ENCODE data around the gene MYO1A.

MYO1A gene

DNA sequence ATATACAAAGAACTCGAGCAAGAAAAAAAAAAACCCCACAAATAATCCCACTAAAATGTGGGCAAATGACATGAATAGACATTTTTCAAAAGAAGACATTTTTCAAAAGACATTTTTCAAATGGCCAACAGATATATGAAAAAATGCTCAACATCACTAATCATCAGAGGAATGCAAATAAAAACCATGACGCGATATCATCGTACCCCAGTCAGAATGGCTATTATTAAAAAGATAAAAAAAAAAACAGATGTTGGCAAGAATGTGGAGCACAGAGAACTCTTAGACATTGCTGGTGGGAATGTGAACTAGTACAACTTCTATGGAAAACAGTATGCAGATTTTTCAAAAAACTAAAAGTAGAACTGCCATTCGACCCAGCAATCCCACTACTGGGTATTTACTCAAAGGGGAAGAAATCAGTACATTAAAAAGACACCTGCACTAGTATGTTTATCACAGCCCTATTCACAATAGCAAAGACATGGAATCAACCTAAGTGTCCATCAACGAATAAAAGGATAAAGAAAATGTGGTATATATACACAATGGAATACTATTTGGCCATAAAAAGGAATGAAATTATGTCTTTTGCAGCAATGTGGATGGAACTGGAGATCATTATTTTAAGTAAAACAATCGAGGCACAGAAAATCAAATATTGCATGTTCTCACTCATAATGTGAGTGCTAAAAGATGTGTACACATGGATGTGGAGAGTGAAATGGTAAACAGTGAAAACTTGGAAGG, 59.9 kb downstream of the MYO1A start:
- H3K4me2 ChIP-seq (ENCODE audit: insufficient read depth, low read length, poor library complexity, severe bottlenecking), result no peak overlapping the region
- no peaks in the 10 kb centered on the region for H3K4me1 ChIP-seq (ENCODE audit: control insufficient read depth in 2 of 2, insufficient read depth in 1 of 2, low read depth in 1 of 2, low read length in 2 of 2)
- no peak overlapping the region for H4K91ac ChIP-seq (ENCODE audit: low read depth, low read length, poor library complexity)
- no peak overlapping the region for H3K23ac ChIP-seq (ENCODE audit: low read depth, low read length, poor library complexity)
- H3K27me3 ChIP-seq (ENCODE audit: control insufficient read depth in 3 of 3, insufficient read depth in 3 of 3, low read depth in 1 of 3, low read length in 3 of 3), result no peaks in the 10 kb centered on the region
- H3K9ac ChIP-seq (ENCODE audit: low read depth, low read length, poor library complexity), result no peak overlapping the region
- H3K4me3 ChIP-seq (ENCODE audit: low read length in 2 of 2), result no peak overlapping the region
- no CpG with 5 or more reads among the region's 7 CpGs for WGBS, 2 donors (ENCODE audit: extremely low coverage in 2 of 2, insufficient read length in 2 of 2, insufficient replicate concordance in 1 of 2)
- H2AK5ac ChIP-seq (ENCODE audit: low read depth, low read length), result no peak overlapping the region
- no peak overlapping the region for H4K8ac ChIP-seq (ENCODE audit: low read depth, low read length)
- no peak overlapping the region for H2AFZ ChIP-seq (ENCODE audit: low read length)
- H3K14ac ChIP-seq (ENCODE audit: low read length), result no peak overlapping the region
- no peaks in the 10 kb centered on the region for H3K9me3 ChIP-seq (replicated peaks in 1 of 2; ENCODE audit: control insufficient read depth in 2 of 2, insufficient read depth in 1 of 2, low read depth in 1 of 2, low read length in 2 of 2)
- H2BK15ac ChIP-seq (ENCODE audit: low read length), result no peak overlapping the region
- H3K4ac ChIP-seq (ENCODE audit: low read length), result no peak overlapping the region
- H3K36me3 ChIP-seq (replicated peaks in 1 of 2; ENCODE audit: control insufficient read depth in 2 of 2, insufficient read depth in 2 of 2, low read length in 2 of 2), result peaks cover under 1% of the 10 kb centered on the region in 2 donors
- no peak overlapping the region for H2BK5ac ChIP-seq (ENCODE audit: low read length)
- H2BK12ac ChIP-seq (ENCODE audit: low read length), result no peak overlapping the region
- DNase-seq (ENCODE audit: low spot score), result no peak
- H3K18ac ChIP-seq (ENCODE audit: low read length), result no peak overlapping the region
- H3K79me1 ChIP-seq (ENCODE audit: low read depth, low read length), result no peaks in the 10 kb centered on the region
- no peak overlapping the region for H3K27ac ChIP-seq (replicated peaks; ENCODE audit: low read length)
- H2BK120ac ChIP-seq (ENCODE audit: low read depth, low read length), result no peak overlapping the region

DNA sequence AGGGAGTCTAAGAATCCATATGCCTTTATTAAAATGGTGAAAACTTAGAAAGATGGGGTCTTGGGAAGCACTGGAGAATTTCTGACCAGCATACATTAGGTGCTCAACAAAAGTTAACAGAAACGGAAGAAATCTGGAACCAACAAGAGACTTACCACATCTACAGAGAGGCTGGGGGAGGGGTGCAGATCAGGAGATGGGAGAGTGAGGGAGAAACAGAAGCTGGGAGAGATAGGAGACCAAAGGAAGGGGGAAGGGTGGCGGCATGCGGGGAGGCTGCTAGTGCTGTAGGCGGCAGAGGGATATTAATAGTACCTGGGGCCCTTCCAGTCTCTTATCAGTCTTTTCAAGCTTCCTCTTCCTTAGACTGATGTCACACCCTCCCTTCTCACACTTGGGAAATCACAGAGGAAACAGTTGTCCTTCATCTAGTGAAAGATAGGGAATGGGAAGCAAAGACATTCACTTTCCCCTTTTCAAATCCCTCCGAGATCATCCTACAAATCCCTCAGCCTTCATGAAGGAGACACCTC, 61.7 kb downstream of the MYO1A start:
- Histone ChIP-seq H3K27ac (replicated peaks; ENCODE audit: low read length) (no peak overlapping the region), H3K9me3 (replicated peaks in 1 of 2; ENCODE audit: control insufficient read depth in 2 of 2, insufficient read depth in 1 of 2, low read depth in 1 of 2, low read length in 2 of 2) (no peaks in the 10 kb centered on the region)
- WGBS, 2 donors (ENCODE audit: extremely low coverage in 2 of 2, insufficient read length in 2 of 2, insufficient replicate concordance in 1 of 2), result no CpG with 5 or more reads among the region's 5 CpGs

DNA sequence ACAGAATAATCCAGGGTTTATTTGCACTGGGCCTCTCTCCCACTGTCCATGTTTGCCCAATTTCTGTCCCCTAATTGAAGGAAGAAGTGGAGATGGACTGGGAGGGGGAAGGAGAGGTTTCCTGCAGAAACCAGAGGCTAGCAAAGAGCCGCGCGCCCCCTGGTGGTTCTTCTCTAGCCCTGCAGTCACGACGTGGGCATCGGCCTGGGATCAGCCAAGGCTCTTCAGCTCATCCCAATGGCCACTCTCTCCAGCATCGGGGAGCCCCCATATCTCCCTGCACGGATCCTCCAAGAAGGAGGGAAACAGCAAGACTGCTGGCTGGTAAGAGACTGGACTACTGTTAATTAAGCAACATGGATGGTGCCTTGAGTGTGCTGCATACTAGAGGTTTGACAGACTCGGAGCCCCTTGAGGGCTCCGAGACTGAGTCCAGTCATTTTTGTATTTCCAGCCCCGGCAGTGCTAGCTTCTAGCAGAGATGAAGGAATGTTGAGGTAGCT, 62.3 kb downstream of the MYO1A start:
- Histone ChIP-seq H2BK5ac (ENCODE audit: low read length) (no peak overlapping the region), H3K4me2 (ENCODE audit: insufficient read depth, low read length, poor library complexity, severe bottlenecking) (no peak overlapping the region), H3K9ac (ENCODE audit: low read depth, low read length, poor library complexity) (no peak overlapping the region), H2BK12ac (ENCODE audit: low read length) (no peak overlapping the region), H4K8ac (ENCODE audit: low read depth, low read length) (no peak overlapping the region), H3K23ac (ENCODE audit: low read depth, low read length, poor library complexity) (no peak overlapping the region), H3K18ac (ENCODE audit: low read length) (no peak overlapping the region), H2BK120ac (ENCODE audit: low read depth, low read length) (no peak overlapping the region), H2AFZ (ENCODE audit: low read length) (peak overlapping the region; percentile 43), H3K36me3 (replicated peaks in 1 of 2; ENCODE audit: control insufficient read depth in 2 of 2, insufficient read depth in 2 of 2, low read length in 2 of 2) (no peaks in the 10 kb centered on the region), H3K27me3 (ENCODE audit: control insufficient read depth in 3 of 3, insufficient read depth in 3 of 3, low read depth in 1 of 3, low read length in 3 of 3) (no peaks in the 10 kb centered on the region), H3K4me1 (ENCODE audit: control insufficient read depth in 2 of 2, insufficient read depth in 1 of 2, low read depth in 1 of 2, low read length in 2 of 2) (no peaks in the 10 kb centered on the region), H2BK15ac (ENCODE audit: low read length) (no peak overlapping the region), H3K4me3 (ENCODE audit: low read length in 2 of 2) (no peak overlapping the region), H3K9me3 (replicated peaks in 1 of 2; ENCODE audit: control insufficient read depth in 2 of 2, insufficient read depth in 1 of 2, low read depth in 1 of 2, low read length in 2 of 2) (no peaks in the 10 kb centered on the region), H3K4ac (ENCODE audit: low read length) (no peak overlapping the region), H4K91ac (ENCODE audit: low read depth, low read length, poor library complexity) (no peak overlapping the region), H3K14ac (ENCODE audit: low read length) (no peak overlapping the region), H3K27ac (replicated peaks; ENCODE audit: low read length) (no peak overlapping the region), H3K79me1 (ENCODE audit: low read depth, low read length) (no peaks in the 10 kb centered on the region), H2AK5ac (ENCODE audit: low read depth, low read length) (no peak overlapping the region)
- peak; percentile 79 for DNase-seq (ENCODE audit: low spot score)
- no CpG with 5 or more reads among the region's 11 CpGs for WGBS, 2 donors (ENCODE audit: extremely low coverage in 2 of 2, insufficient read length in 2 of 2, insufficient replicate concordance in 1 of 2)

More for the DNA sequence above, 61.7 kb downstream of the MYO1A start:
- H2BK15ac ChIP-seq (ENCODE audit: low read length), result no peak overlapping the region
- H3K4me1 ChIP-seq (ENCODE audit: control insufficient read depth in 2 of 2, insufficient read depth in 1 of 2, low read depth in 1 of 2, low read length in 2 of 2), result no peaks in the 10 kb centered on the region
- no peak overlapping the region for H2AFZ ChIP-seq (ENCODE audit: low read length)
- no peak overlapping the region for H3K18ac ChIP-seq (ENCODE audit: low read length)
- no peak overlapping the region for H3K4me2 ChIP-seq (ENCODE audit: insufficient read depth, low read length, poor library complexity, severe bottlenecking)
- no peak overlapping the region for H2BK120ac ChIP-seq (ENCODE audit: low read depth, low read length)
- H3K27me3 ChIP-seq (ENCODE audit: control insufficient read depth in 3 of 3, insufficient read depth in 3 of 3, low read depth in 1 of 3, low read length in 3 of 3), result no peaks in the 10 kb centered on the region
- H3K14ac ChIP-seq (ENCODE audit: low read length), result no peak overlapping the region
- no peak overlapping the region for H4K91ac ChIP-seq (ENCODE audit: low read depth, low read length, poor library complexity)
- H3K9ac ChIP-seq (ENCODE audit: low read depth, low read length, poor library complexity), result no peak overlapping the region
- no peak overlapping the region for H2BK5ac ChIP-seq (ENCODE audit: low read length)
- H3K79me1 ChIP-seq (ENCODE audit: low read depth, low read length), result no peaks in the 10 kb centered on the region
- H2AK5ac ChIP-seq (ENCODE audit: low read depth, low read length), result no peak overlapping the region
- H3K36me3 ChIP-seq (replicated peaks in 1 of 2; ENCODE audit: control insufficient read depth in 2 of 2, insufficient read depth in 2 of 2, low read length in 2 of 2), result no peaks in the 10 kb centered on the region
- no peak overlapping the region for H3K4ac ChIP-seq (ENCODE audit: low read length)
- no peak overlapping the region for H3K23ac ChIP-seq (ENCODE audit: low read depth, low read length, poor library complexity)
- DNase-seq (ENCODE audit: low spot score), result no peak
- H3K4me3 ChIP-seq (ENCODE audit: low read length in 2 of 2), result no peak overlapping the region
- no peak overlapping the region for H2BK12ac ChIP-seq (ENCODE audit: low read length)
- H4K8ac ChIP-seq (ENCODE audit: low read depth, low read length), result no peak overlapping the region

DNA sequence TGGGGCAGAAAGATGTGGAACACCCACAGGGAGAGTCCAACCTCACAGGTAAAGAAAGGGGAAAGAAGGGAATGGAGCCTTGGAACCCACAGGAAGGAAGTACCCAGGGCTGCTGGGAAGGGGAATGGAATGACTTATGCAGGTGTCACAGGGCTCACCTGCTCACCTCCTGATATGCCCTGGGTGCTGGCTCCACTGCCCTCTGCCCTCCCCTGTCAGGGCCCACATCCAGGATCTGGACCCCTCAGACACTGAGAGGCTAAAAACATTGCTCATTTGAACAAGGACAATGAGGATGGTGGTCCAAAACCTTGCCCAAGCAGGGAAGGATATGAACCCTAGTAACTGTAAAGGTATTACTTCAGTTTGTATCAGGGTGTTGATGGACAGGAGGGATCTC, 62.9 kb downstream of the MYO1A start:
- H2BK120ac ChIP-seq (ENCODE audit: low read depth, low read length), result no peak overlapping the region
- no peak overlapping the region for H3K27ac ChIP-seq (replicated peaks; ENCODE audit: low read length)
- no peak overlapping the region for H2AK5ac ChIP-seq (ENCODE audit: low read depth, low read length)
- H4K91ac ChIP-seq (ENCODE audit: low read depth, low read length, poor library complexity), result no peak overlapping the region
- no peaks in the 10 kb centered on the region for H3K27me3 ChIP-seq (ENCODE audit: control insufficient read depth in 3 of 3, insufficient read depth in 3 of 3, low read depth in 1 of 3, low read length in 3 of 3)
- H3K23ac ChIP-seq (ENCODE audit: low read depth, low read length, poor library complexity), result no peak overlapping the region
- no peak overlapping the region for H4K8ac ChIP-seq (ENCODE audit: low read depth, low read length)
- no peak overlapping the region for H3K14ac ChIP-seq (ENCODE audit: low read length)
- no peak overlapping the region for H2BK15ac ChIP-seq (ENCODE audit: low read length)
- H3K36me3 ChIP-seq (replicated peaks in 1 of 2; ENCODE audit: control insufficient read depth in 2 of 2, insufficient read depth in 2 of 2, low read length in 2 of 2), result no peaks in the 10 kb centered on the region
- no peak overlapping the region for H3K4me2 ChIP-seq (ENCODE audit: insufficient read depth, low read length, poor library complexity, severe bottlenecking)
- H3K79me1 ChIP-seq (ENCODE audit: low read depth, low read length), result no peaks in the 10 kb centered on the region
- H3K9ac ChIP-seq (ENCODE audit: low read depth, low read length, poor library complexity), result no peak overlapping the region
- H2AFZ ChIP-seq (ENCODE audit: low read length), result peak overlapping the region; percentile 43
- H3K18ac ChIP-seq (ENCODE audit: low read length), result no peak overlapping the region
- H2BK12ac ChIP-seq (ENCODE audit: low read length), result no peak overlapping the region
- H3K4ac ChIP-seq (ENCODE audit: low read length), result no peak overlapping the region
- no peak overlapping the region for H3K4me3 ChIP-seq (ENCODE audit: low read length in 2 of 2)
- DNase-seq (ENCODE audit: low spot score), result no peak
- no peaks in the 10 kb centered on the region for H3K4me1 ChIP-seq (ENCODE audit: control insufficient read depth in 2 of 2, insufficient read depth in 1 of 2, low read depth in 1 of 2, low read length in 2 of 2)
- H2BK5ac ChIP-seq (ENCODE audit: low read length), result no peak overlapping the region
- H3K9me3 ChIP-seq (replicated peaks in 1 of 2; ENCODE audit: control insufficient read depth in 2 of 2, insufficient read depth in 1 of 2, low read depth in 1 of 2, low read length in 2 of 2), result no peaks in the 10 kb centered on the region

All from neuronal stem cell (in vitro differentiated cells).